NCI-H128 (cell line): ENCODE results near the gene DNMT1.
A peak's percentile ranks its signal among the peaks of the same experiment; 100 is the strongest.

ENCODE experiments used
- DNase-seq: peaks from one replicate; lab custom pipeline; 2025; ENCODE audit not compliant: unreplicated experiment; lab: John Stamatoyannopoulos, UW

The DNMT1 gene

GRCh38 chr19:10115392-10116084 is 79.2 kb downstream of the DNMT1 start:
- DNase-seq: no peak

- no peak for DNase-seq
Measured at GRCh38 chr19:10114651-10115391, 79.9 kb downstream of the DNMT1 start.

GRCh38 chr19:10113964-10114650 is 80.6 kb downstream of the DNMT1 start:
- no peak for DNase-seq

GRCh38 chr19:10113592-10113963 is 81.2 kb downstream of the DNMT1 start:
- DNase-seq: no peak

- no peak for DNase-seq
Measured at GRCh38 chr19:10112895-10113591, 81.7 kb downstream of the DNMT1 start.

GRCh38 chr19:10112037-10112761 is 82.6 kb downstream of the DNMT1 start:
- DNase-seq: no peak

GRCh38 chr19:10111405-10111811 is 83.3 kb downstream of the DNMT1 start, which contains the start of gene P2RY11:
Gene P2RY11, plus strand, starts transcription at chr19:10111693. Its CDS starts 29 bp downstream, at chr19:10111722.
- no peak for DNase-seq

- no peak for DNase-seq
Measured at GRCh38 chr19:10110972-10111317, 83.8 kb downstream of the DNMT1 start.

- DNase-seq: no peak
Measured at GRCh38 chr19:10110076-10110971, 84.4 kb downstream of the DNMT1 start.

GRCh38 chr19:10109528-10109927 is 85.2 kb downstream of the DNMT1 start:
- DNase-seq: no peak

GRCh38 chr19:10107817-10108367 is 86.9 kb downstream of the DNMT1 start:
- no peak for DNase-seq

GRCh38 chr19:10107254-10107653 is 87.5 kb downstream of the DNMT1 start:
- DNase-seq: no peak

- DNase-seq: peak; percentile 97
Measured at GRCh38 chr19:10106100-10106936, 88.4 kb downstream of the DNMT1 start, which contains the start of gene PPAN. Gene PPAN, plus strand, starts transcription at chr19:10106362. Its CDS starts 33 bp downstream, at chr19:10106395.

GRCh38 chr19:10105509-10106099 is 89.1 kb downstream of the DNMT1 start:
- DNase-seq: no peak

GRCh38 chr19:10104665-10105508 is 89.9 kb downstream of the DNMT1 start:
- DNase-seq: no peak

GRCh38 chr19:10104130-10104513 is 90.6 kb downstream of the DNMT1 start:
- DNase-seq: no peak

- no peak for DNase-seq
Measured at GRCh38 chr19:10102787-10103236, 91.9 kb downstream of the DNMT1 start.
